HepG2 (cell line): Measurements from ENCODE around the gene PGAP3. TPM values are rescaled to one million over a fixed set of nuclear protein-coding genes. Genes with fewer than 3 reads are reported as not detected.

Experiments
- BORCS8-MEF2B ChIP-seq: sonication (generic); formaldehyde crosslinking; IDR thresholded peaks from 2 replicates; pipeline ENCODE4 v1.8.0; 2022; ENCODE audit warnings: mild to moderate bottlenecking, missing genetic modification reagents
- DPF2 ChIP-seq: sonication (generic); formaldehyde crosslinking; IDR thresholded peaks from 2 replicates; pipeline ENCODE4 v1.4.0; 2020; ENCODE audit warnings: mild to moderate bottlenecking, low read depth, missing genetic modification reagents, borderline replicate concordance
- KDM2A ChIP-seq: sonication (generic); formaldehyde crosslinking; IDR thresholded peaks from 2 replicates; pipeline ENCODE4 v1.4.0; 2020; ENCODE audit warnings: low read depth, missing genetic modification reagents, borderline replicate concordance
- KDM4B ChIP-seq: sonication (generic); formaldehyde crosslinking; IDR thresholded peaks from 2 replicates; pipeline ENCODE4 v1.4.0; 2020; ENCODE audit warnings: missing genetic modification reagents
- MAFG ChIP-seq: sonication (generic); formaldehyde crosslinking; IDR thresholded peaks from 2 replicates; pipeline ENCODE4 v1.5.1; 2020; ENCODE audit warnings: mild to moderate bottlenecking, missing genetic modification reagents
- MXI1 ChIP-seq: IDR thresholded peaks from 3 replicates; pipeline ENCODE4 v1.6.1; 2012; ENCODE audit warnings: low read depth, low read length, inconsistent platforms, borderline replicate concordance
- PAWR ChIP-seq: sonication (generic); formaldehyde crosslinking; IDR thresholded peaks from 2 replicates; pipeline ENCODE4 v1.4.0; 2020; ENCODE audit warnings: missing genetic modification reagents, mild to moderate bottlenecking, borderline replicate concordance
- PHF20 ChIP-seq: sonication (generic); formaldehyde crosslinking; IDR thresholded peaks from 2 replicates; pipeline ENCODE4 v1.5.0; 2020; ENCODE audit warnings: mild to moderate bottlenecking, missing genetic modification reagents
- PRMT3 ChIP-seq: sonication (generic); formaldehyde crosslinking; IDR thresholded peaks from 2 replicates; pipeline ENCODE4 v1.8.1; 2022; ENCODE audit warnings: low read depth, mild to moderate bottlenecking, moderate library complexity, missing genetic modification reagents, borderline replicate concordance
- PRPF4 ChIP-seq: fragments of 200-400 bp; formaldehyde crosslinking; IDR thresholded peaks from 2 replicates; pipeline ENCODE4 v1.6.1; 2016; ENCODE audit warnings: low read length, low read depth; ENCODE audit not compliant: poor library complexity, severe bottlenecking
- SAP130 ChIP-seq: IDR thresholded peaks from 2 replicates; pipeline ENCODE4 v1.6.1; 2016; ENCODE audit warnings: low read depth
- SCMH1 ChIP-seq: sonication (generic); formaldehyde crosslinking; IDR thresholded peaks from 2 replicates; pipeline ENCODE4 v1.9.0; 2021; ENCODE audit warnings: missing genetic modification reagents, mild to moderate bottlenecking, borderline replicate concordance
- SYNCRIP ChIP-seq: fragments of 200-400 bp; formaldehyde crosslinking; IDR thresholded peaks from 2 replicates; pipeline ENCODE4 v1.6.1; 2018; ENCODE audit warnings: mild to moderate bottlenecking, low read depth, low read length; ENCODE audit not compliant: insufficient read depth
- U2AF2 ChIP-seq: fragments of 200-400 bp; formaldehyde crosslinking; IDR thresholded peaks from 2 replicates; pipeline ENCODE4 v1.6.1; 2017; ENCODE audit warnings: low read depth, mild to moderate bottlenecking, low read length
- ZMYM3 ChIP-seq: sonication (generic); formaldehyde crosslinking; IDR thresholded peaks from 2 replicates; pipeline ENCODE4 v1.5.1; 2020; ENCODE audit warnings: mild to moderate bottlenecking, missing genetic modification reagents
- ZMYM4 ChIP-seq: sonication (generic); formaldehyde crosslinking; IDR thresholded peaks from 2 replicates; pipeline ENCODE4 v1.8.1; 2023; ENCODE audit warnings: mild to moderate bottlenecking, missing genetic modification reagents
- ZNF136 ChIP-seq: sonication (generic); formaldehyde crosslinking; IDR thresholded peaks from 2 replicates; pipeline ENCODE4 v1.8.1; 2022; ENCODE audit warnings: low read depth, mild to moderate bottlenecking, moderate library complexity, missing genetic modification reagents
- ZNF251 ChIP-seq: sonication (generic); formaldehyde crosslinking; IDR thresholded peaks from 2 replicates; pipeline ENCODE4 v1.9.0; 2021; ENCODE audit warnings: mild to moderate bottlenecking, missing genetic modification reagents
- ZSCAN30 ChIP-seq: sonication (generic); formaldehyde crosslinking; IDR thresholded peaks from 2 replicates; pipeline ENCODE4 v1.5.0; 2020; ENCODE audit warnings: mild to moderate bottlenecking, missing genetic modification reagents
- polyA plus RNA-seq, 8 experiments: library from polyadenylated mRNA; depleted of rRNA in 3 of 8; stranded (reverse) in 7 of 8; unstranded in 1 of 8; fragments of >200 nt; fragmentation: Illumina TruSeq in 4 of 8; extraction: Trizol in 4 of 8; gene quantifications; 2 replicates each; pipeline versions ENCODE4 v1.2.1 to v1.2.3, GENCODE V29; 2011 to 2016; ENCODE audit warnings: low read depth in 4 of 8, missing spikeins in 1 of 8, mixed read lengths in 1 of 8; ENCODE audit not compliant: insufficient read depth in 1 of 8
- total RNA-seq, 5 experiments: library from RNA; depleted of rRNA; stranded (reverse); fragments of >200 nt; fragmentation: Illumina TruSeq; extraction: Trizol; gene quantifications; 2 replicates each; pipeline ENCODE4 v1.2.3, GENCODE V29; 2016; ENCODE audit warnings: low read depth in 1 of 5
- TF ChIP-seq, protein P1 (sequence below): sonication (generic); formaldehyde crosslinking; IDR thresholded peaks from 2 replicates; pipeline ENCODE4 v1.5.1; 2020; ENCODE audit warnings: mild to moderate bottlenecking, moderate library complexity, missing genetic modification reagents
- TF ChIP-seq, protein P2 (sequence below): sonication (generic); formaldehyde crosslinking; conservative IDR thresholded peaks from 2 replicates; pipeline ENCODE4 v1.4.0; 2020; ENCODE audit warnings: missing genetic modification reagents
- TF ChIP-seq, protein P3 (sequence below): sonication (generic); formaldehyde crosslinking; IDR thresholded peaks from 2 replicates; pipeline ENCODE4 v1.4.0; 2020; ENCODE audit warnings: low read depth, missing genetic modification reagents
- TF ChIP-seq, protein P4 (sequence below): sonication (generic); formaldehyde crosslinking; IDR thresholded peaks from 2 replicates; pipeline ENCODE4 v1.8.1; 2023; ENCODE audit warnings: mild to moderate bottlenecking, missing genetic modification reagents, borderline replicate concordance

PGAP3 gene
- total and polyA plus RNA-seq, 2 of the 13 experiments (the other 11 are each of a cell fraction or from before 2014, with no cell fraction given) = 11.9 to 14.6 TPM

DNA sequence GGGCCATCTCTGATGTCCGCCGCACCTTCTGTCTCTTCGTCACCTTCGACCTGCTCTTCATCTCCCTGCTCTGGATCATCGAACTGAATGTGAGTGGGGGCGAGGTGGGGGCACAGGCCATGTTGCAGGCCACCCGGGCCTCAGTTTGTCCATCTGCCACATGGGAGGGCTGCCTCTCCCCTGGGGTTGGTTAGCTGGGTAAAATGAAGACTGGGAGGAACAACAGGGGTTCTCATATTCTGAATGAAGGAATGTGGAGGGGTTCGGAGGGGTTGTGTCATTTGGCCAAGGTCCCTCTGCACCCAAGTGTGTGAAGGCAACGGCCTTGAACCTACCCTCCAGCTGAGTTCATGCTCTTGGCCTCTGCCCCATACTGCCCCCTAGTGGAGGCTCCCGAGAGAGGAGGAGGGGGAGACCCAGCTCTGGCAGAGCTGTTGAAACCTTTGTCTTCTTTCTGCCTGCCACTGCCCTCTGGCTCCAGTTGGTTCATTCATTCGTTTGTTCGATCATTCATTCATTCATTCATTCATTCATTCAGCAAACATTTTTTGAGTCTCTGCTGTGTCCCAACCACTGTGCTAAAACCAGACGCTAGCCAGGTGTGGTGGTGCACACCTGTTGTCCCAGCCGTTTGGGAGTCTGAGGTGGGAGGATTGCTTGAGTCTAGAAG is 34.1 kb downstream of the PGAP3 start (continued):
- TF ChIP-seq, protein P1, sequence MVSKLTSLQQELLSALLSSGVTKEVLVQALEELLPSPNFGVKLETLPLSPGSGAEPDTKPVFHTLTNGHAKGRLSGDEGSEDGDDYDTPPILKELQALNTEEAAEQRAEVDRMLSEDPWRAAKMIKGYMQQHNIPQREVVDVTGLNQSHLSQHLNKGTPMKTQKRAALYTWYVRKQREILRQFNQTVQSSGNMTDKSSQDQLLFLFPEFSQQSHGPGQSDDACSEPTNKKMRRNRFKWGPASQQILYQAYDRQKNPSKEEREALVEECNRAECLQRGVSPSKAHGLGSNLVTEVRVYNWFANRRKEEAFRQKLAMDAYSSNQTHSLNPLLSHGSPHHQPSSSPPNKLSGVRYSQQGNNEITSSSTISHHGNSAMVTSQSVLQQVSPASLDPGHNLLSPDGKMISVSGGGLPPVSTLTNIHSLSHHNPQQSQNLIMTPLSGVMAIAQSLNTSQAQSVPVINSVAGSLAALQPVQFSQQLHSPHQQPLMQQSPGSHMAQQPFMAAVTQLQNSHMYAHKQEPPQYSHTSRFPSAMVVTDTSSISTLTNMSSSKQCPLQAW = peak; percentile 67
- TF ChIP-seq KDM2A (CRISPR knock-in tag) = peak; percentile 39; the same call in 1 of the 2 replicates
- TF ChIP-seq U2AF2 = no peak
- TF ChIP-seq SYNCRIP = no peak
- TF ChIP-seq ZMYM4 = peak; percentile 48; the same call in 1 of the 2 replicates
- no peak for TF ChIP-seq ZNF136 (CRISPR knock-in tag)
- TF ChIP-seq ZNF251 (CRISPR knock-in tag) = no peak
- TF ChIP-seq BORCS8-MEF2B (CRISPR knock-in tag) = no peak
- TF ChIP-seq, protein P2, sequence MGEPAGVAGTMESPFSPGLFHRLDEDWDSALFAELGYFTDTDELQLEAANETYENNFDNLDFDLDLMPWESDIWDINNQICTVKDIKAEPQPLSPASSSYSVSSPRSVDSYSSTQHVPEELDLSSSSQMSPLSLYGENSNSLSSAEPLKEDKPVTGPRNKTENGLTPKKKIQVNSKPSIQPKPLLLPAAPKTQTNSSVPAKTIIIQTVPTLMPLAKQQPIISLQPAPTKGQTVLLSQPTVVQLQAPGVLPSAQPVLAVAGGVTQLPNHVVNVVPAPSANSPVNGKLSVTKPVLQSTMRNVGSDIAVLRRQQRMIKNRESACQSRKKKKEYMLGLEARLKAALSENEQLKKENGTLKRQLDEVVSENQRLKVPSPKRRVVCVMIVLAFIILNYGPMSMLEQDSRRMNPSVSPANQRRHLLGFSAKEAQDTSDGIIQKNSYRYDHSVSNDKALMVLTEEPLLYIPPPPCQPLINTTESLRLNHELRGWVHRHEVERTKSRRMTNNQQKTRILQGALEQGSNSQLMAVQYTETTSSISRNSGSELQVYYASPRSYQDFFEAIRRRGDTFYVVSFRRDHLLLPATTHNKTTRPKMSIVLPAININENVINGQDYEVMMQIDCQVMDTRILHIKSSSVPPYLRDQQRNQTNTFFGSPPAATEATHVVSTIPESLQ (CRISPR knock-in tag) = no peak
- TF ChIP-seq PHF20 (CRISPR knock-in tag) = no peak
- no peak for TF ChIP-seq PRPF4
- no peak for TF ChIP-seq KDM4B (CRISPR knock-in tag)
- peak; percentile 72 for TF ChIP-seq SAP130
- TF ChIP-seq PAWR (CRISPR knock-in tag) = no peak
- TF ChIP-seq PRMT3 (CRISPR knock-in tag) = no peak
- TF ChIP-seq, protein P3, sequence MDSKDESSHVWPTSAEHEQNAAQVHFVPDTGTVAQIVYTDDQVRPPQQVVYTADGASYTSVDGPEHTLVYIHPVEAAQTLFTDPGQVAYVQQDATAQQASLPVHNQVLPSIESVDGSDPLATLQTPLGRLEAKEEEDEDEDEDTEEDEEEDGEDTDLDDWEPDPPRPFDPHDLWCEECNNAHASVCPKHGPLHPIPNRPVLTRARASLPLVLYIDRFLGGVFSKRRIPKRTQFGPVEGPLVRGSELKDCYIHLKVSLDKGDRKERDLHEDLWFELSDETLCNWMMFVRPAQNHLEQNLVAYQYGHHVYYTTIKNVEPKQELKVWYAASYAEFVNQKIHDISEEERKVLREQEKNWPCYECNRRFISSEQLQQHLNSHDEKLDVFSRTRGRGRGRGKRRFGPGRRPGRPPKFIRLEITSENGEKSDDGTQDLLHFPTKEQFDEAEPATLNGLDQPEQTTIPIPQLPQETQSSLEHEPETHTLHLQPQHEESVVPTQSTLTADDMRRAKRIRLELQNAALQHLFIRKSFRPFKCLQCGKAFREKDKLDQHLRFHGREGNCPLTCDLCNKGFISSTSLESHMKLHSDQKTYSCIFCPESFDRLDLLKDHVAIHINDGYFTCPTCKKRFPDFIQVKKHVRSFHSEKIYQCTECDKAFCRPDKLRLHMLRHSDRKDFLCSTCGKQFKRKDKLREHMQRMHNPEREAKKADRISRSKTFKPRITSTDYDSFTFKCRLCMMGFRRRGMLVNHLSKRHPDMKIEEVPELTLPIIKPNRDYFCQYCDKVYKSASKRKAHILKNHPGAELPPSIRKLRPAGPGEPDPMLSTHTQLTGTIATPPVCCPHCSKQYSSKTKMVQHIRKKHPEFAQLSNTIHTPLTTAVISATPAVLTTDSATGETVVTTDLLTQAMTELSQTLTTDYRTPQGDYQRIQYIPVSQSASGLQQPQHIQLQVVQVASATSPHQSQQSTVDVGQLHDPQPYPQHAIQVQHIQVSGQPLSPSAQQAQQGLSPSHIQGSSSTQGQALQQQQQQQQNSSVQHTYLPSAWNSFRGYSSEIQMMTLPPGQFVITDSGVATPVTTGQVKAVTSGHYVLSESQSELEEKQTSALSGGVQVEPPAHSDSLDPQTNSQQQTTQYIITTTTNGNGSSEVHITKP (CRISPR knock-in tag) = no peak
- TF ChIP-seq MXI1 = no peak
- TF ChIP-seq ZMYM3 (CRISPR knock-in tag) = peak; percentile 92
- TF ChIP-seq DPF2 (CRISPR knock-in tag) = 0 out of 2 replicates have a peak, but pooled peaks have one; percentile 33
- no peak for TF ChIP-seq ZSCAN30 (CRISPR knock-in tag)
- TF ChIP-seq MAFG (CRISPR knock-in tag) = no peak
- no peak for TF ChIP-seq SCMH1 (CRISPR knock-in tag)
- TF ChIP-seq, protein P4, sequence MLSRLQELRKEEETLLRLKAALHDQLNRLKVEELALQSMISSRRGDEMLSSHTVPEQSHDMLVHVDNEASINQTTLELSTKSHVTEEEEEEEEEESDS = no peak
